Measurements from ENCODE around the gene IFNG. TPM values are rescaled to one million over a fixed set of nuclear protein-coding genes. Genes with fewer than 3 reads are reported as not detected.

Gene IFNG
- total RNA-seq, 5 donors from 2014 or later (not counting 1 experiment from before 2014, with no cell fraction given) = 0.53 to 11.8 (median 1.6) TPM

- Mint-ChIP-seq H3K4me3 (peak overlapping the region; percentile 47 to 69 (median 64)), H3K27me3 (no peaks in the 10 kb centered on the region), H3K9me3 (no peaks in the 10 kb centered on the region), H3K27ac (peak overlapping the region; percentile 44 to 82), H3K36me3 (no peaks in the 10 kb centered on the region), H3K4me1 (peaks cover 22 to 37% (median 29%) of the 10 kb centered on the region in 3 donors)
- Histone ChIP-seq H3K27me3 (replicated peaks in 1 of 2; ENCODE audit: control insufficient read depth in 2 of 2, extremely low read depth in 1 of 2, insufficient read depth in 2 of 2, low read length in 1 of 2) (no peaks in the 10 kb centered on the region), H3K4me1 (ENCODE audit: control insufficient read depth in 1 of 2, extremely low read depth in 1 of 2, insufficient read depth in 2 of 2, low read length in 2 of 2) (peaks cover 10 to 34% of the 10 kb centered on the region in 2 experiments), H3K4me3 (ENCODE audit: control insufficient read depth in 1 of 2, extremely low read depth in 1 of 2, low read length in 1 of 2) (peak overlapping the region in 1 of 2 donors; percentile 11), H3K9me3 (no peaks in the 10 kb centered on the region), H3K27ac (ENCODE audit: low read length) (peak overlapping the region; percentile 55), H3K36me3 (ENCODE audit: control insufficient read depth in 2 of 2, extremely low read depth in 1 of 2, insufficient read depth in 1 of 2, low read length in 1 of 2) (no peaks in the 10 kb centered on the region)
- no peak for ATAC-seq (replicated peaks in 1 of 4)
- 20% methylated on average over 1 of the region's 3 CpGs for WGBS (ENCODE audit: insufficient coverage)
- ChIA-PET POLR2A (no interaction called here), CTCF (interaction anchor here in 1 of 2 donors (1.3 to 1.9 kb wide), 2 partner anchors 41 to 105 kb away, joined by 3 to 17 read pairs; no protein-coding TSS in a partner anchor)
- no peak for DNase-seq
Observed at GRCh38 chr12:68117661-68118060, 41.9 kb downstream of the IFNG start.

DNA sequence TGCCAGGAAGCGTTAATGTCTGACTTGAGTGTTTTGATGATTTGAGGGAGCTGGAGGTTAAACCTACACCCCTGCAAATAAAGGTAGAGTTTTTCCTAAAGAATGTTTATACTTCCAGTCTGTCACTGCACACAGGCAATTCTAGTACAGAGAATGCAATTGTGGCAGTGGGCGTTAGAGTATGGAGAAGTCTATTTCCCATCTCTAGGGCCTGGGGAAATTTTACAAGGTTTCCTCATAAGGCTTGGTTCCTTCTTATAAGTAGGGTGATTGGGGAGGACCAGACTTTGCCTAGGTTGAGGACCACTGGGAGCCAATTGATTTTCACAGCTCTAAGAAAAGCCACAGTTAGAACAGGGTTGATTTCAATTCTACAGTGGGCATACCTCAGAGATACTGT, 44.3 kb downstream of the IFNG start:
- ATAC-seq (replicated peaks in 1 of 4) = no peak
- Histone ChIP-seq H3K27ac (ENCODE audit: low read length) (no peak overlapping the region), H3K27me3 (replicated peaks in 1 of 2; ENCODE audit: control insufficient read depth in 2 of 2, extremely low read depth in 1 of 2, insufficient read depth in 2 of 2, low read length in 1 of 2) (no peaks in the 10 kb centered on the region), H3K4me3 (ENCODE audit: control insufficient read depth in 1 of 2, extremely low read depth in 1 of 2, low read length in 1 of 2) (no peak overlapping the region), H3K9me3 (no peaks in the 10 kb centered on the region), H3K4me1 (ENCODE audit: control insufficient read depth in 1 of 2, extremely low read depth in 1 of 2, insufficient read depth in 2 of 2, low read length in 2 of 2) (peaks cover 10 to 27% of the 10 kb centered on the region in 2 experiments), H3K36me3 (ENCODE audit: control insufficient read depth in 2 of 2, extremely low read depth in 1 of 2, insufficient read depth in 1 of 2, low read length in 1 of 2) (no peaks in the 10 kb centered on the region)
- WGBS (ENCODE audit: insufficient coverage) = no CpG with 5 or more reads among the region's 2 CpGs
- ChIA-PET CTCF (interaction anchor here in 1 of 2 donors (2.6 kb wide), 1 partner anchor 43 kb away, joined by 41 read pairs; the partner anchor contains the start of gene IFNG), POLR2A (no interaction called here)
- H3K4me3 Mint-ChIP-seq = no peak overlapping the region
- H3K9me3 Mint-ChIP-seq = no peaks in the 10 kb centered on the region
- DNase-seq = no peak
- no peaks in the 10 kb centered on the region for H3K36me3 Mint-ChIP-seq
- H3K27me3 Mint-ChIP-seq = no peaks in the 10 kb centered on the region
- H3K27ac Mint-ChIP-seq = peak overlapping the region in 1 of 2 donors; percentile 45
- H3K4me1 Mint-ChIP-seq = peaks cover 22 to 33% (median 29%) of the 10 kb centered on the region in 3 donors

DNA sequence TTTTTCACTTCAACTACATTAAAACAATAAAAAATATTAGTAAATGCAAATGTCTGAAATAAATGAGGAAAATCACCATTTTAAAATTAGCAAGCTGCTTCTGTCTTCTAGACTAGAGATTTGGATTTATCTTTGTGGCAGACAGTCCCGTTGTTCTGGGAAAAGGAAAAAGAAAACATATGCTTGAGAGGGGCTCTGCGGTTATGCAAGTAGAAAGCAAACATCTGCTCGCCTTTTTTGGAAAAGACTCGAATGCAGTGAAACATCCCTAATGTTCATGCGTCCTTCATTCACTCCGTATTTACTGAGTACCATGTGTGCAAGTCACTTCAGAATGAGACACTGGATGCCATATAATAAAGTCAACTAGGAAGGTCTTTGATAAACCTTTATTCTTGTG, 44.9 kb downstream of the IFNG start:
- H3K9me3 ChIP-seq = no peaks in the 10 kb centered on the region
- ChIA-PET CTCF (interaction anchor here in 1 of 2 donors (0.6 to 2.6 kb wide), 4 partner anchors 9 to 203 kb away, joined by 4 to 41 read pairs (median 4); partner anchors contain the start of gene IFNG), POLR2A (interaction anchor here in 1 of 2 donors (0.6 to 0.8 kb wide), 2 partner anchors 44 to 63 kb away, joined by 3 to 5 read pairs; no protein-coding TSS in a partner anchor)
- Mint-ChIP-seq H3K27ac (no peak overlapping the region), H3K27me3 (no peaks in the 10 kb centered on the region), H3K36me3 (no peaks in the 10 kb centered on the region), H3K4me1 (peaks cover 22 to 29% (median 26%) of the 10 kb centered on the region in 3 donors), H3K9me3 (no peaks in the 10 kb centered on the region), H3K4me3 (no peak overlapping the region)
- no peak for ATAC-seq (replicated peaks in 1 of 4)
- no peaks in the 10 kb centered on the region for H3K36me3 ChIP-seq (ENCODE audit: control insufficient read depth in 2 of 2, extremely low read depth in 1 of 2, insufficient read depth in 1 of 2, low read length in 1 of 2)
- no peaks in the 10 kb centered on the region for H3K27me3 ChIP-seq (replicated peaks in 1 of 2; ENCODE audit: control insufficient read depth in 2 of 2, extremely low read depth in 1 of 2, insufficient read depth in 2 of 2, low read length in 1 of 2)
- 92% methylated on average over 2 of the region's 6 CpGs for WGBS (ENCODE audit: insufficient coverage)
- H3K4me1 ChIP-seq (ENCODE audit: control insufficient read depth in 1 of 2, extremely low read depth in 1 of 2, insufficient read depth in 2 of 2, low read length in 2 of 2) = peaks cover 8 to 22% of the 10 kb centered on the region in 2 experiments
- H3K27ac ChIP-seq (ENCODE audit: low read length) = no peak overlapping the region
- no peak for DNase-seq
- no peak overlapping the region for H3K4me3 ChIP-seq (ENCODE audit: control insufficient read depth in 1 of 2, extremely low read depth in 1 of 2, low read length in 1 of 2)

DNA sequence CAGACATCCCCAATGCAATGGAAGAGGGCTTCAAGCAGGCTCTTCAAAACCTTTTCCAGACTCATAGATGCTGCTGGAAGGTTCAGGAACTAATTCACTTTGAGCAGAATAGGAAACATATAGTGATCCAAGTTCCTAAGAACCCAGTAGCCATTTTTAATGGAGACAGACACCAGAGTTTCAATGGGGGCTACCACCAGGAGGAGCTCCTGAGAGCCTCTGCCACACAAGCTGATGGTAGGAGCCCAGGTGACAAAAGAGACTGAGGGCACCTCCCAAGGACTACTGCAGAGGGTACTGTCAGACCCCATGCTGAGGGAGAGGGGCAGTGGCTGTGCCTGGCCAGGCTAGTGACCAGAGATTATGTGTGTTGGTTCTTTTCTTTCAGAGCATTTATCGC, 45.9 kb downstream of the IFNG start:
- H3K4me3 Mint-ChIP-seq = no peak overlapping the region
- Histone ChIP-seq H3K4me3 (ENCODE audit: control insufficient read depth in 1 of 2, extremely low read depth in 1 of 2, low read length in 1 of 2) (no peak overlapping the region), H3K36me3 (ENCODE audit: control insufficient read depth in 2 of 2, extremely low read depth in 1 of 2, insufficient read depth in 1 of 2, low read length in 1 of 2) (no peaks in the 10 kb centered on the region), H3K9me3 (no peaks in the 10 kb centered on the region), H3K27ac (ENCODE audit: low read length) (no peak overlapping the region), H3K4me1 (ENCODE audit: control insufficient read depth in 1 of 2, extremely low read depth in 1 of 2, insufficient read depth in 2 of 2, low read length in 2 of 2) (peaks cover 8 to 14% of the 10 kb centered on the region in 2 experiments), H3K27me3 (replicated peaks in 1 of 2; ENCODE audit: control insufficient read depth in 2 of 2, extremely low read depth in 1 of 2, insufficient read depth in 2 of 2, low read length in 1 of 2) (no peaks in the 10 kb centered on the region)
- WGBS (ENCODE audit: insufficient coverage) = no CpG with 5 or more reads among the region's 1 CpG
- H3K27me3 Mint-ChIP-seq = no peaks in the 10 kb centered on the region
- POLR2A ChIA-PET = interaction anchor here in 1 of 2 donors (0.8 kb wide), 1 partner anchor 44 kb away, joined by 5 read pairs; no protein-coding TSS in a partner anchor
- CTCF ChIA-PET = interaction anchor here in 1 of 2 donors (0.6 to 2.6 kb wide), 6 partner anchors 10 to 204 kb away, joined by 3 to 41 read pairs (median 4); partner anchors contain the start of gene IFNG
- H3K9me3 Mint-ChIP-seq = no peaks in the 10 kb centered on the region
- ATAC-seq (replicated peaks in 1 of 4) = peak in 2 of 4 experiments; percentile 48 to 59
- H3K36me3 Mint-ChIP-seq = no peaks in the 10 kb centered on the region
- no peak overlapping the region for H3K27ac Mint-ChIP-seq
- peaks cover 15 to 25% (median 21%) of the 10 kb centered on the region in 3 donors for H3K4me1 Mint-ChIP-seq
- peak in 28 of 35 experiments; percentile 12 to 68 (median 25) for DNase-seq

DNA sequence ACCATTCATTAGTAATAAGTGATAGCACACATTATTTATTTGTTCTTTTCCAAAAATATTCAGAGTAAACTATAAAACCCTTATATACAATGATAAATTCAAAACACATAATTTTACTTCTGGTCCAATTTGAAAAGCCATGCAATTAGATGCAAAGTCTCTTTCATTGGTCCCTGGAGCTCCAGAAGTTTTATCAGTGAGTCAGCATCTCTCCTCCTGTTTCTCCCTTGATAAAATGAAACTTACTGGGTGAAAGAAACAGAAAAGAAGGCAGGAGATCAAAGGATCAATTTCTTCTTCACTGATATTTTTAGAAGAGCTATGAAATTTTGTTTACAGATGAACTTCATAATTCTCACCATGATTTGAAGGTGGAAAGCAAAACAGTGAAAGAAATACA, 47.5 kb downstream of the IFNG start:
- Mint-ChIP-seq H3K9me3 (no peaks in the 10 kb centered on the region), H3K4me1 (peaks cover 0 to 8% (median 6%) of the 10 kb centered on the region in 3 donors), H3K36me3 (no peaks in the 10 kb centered on the region), H3K27me3 (no peaks in the 10 kb centered on the region), H3K27ac (no peak overlapping the region), H3K4me3 (no peak overlapping the region)
- Histone ChIP-seq H3K9me3 (no peaks in the 10 kb centered on the region), H3K36me3 (ENCODE audit: control insufficient read depth in 2 of 2, extremely low read depth in 1 of 2, insufficient read depth in 1 of 2, low read length in 1 of 2) (no peaks in the 10 kb centered on the region), H3K4me3 (ENCODE audit: control insufficient read depth in 1 of 2, extremely low read depth in 1 of 2, low read length in 1 of 2) (no peak overlapping the region), H3K27ac (ENCODE audit: low read length) (no peak overlapping the region), H3K4me1 (ENCODE audit: control insufficient read depth in 1 of 2, extremely low read depth in 1 of 2, insufficient read depth in 2 of 2, low read length in 2 of 2) (peaks cover 0 to 3% of the 10 kb centered on the region in 2 experiments), H3K27me3 (replicated peaks in 1 of 2; ENCODE audit: control insufficient read depth in 2 of 2, extremely low read depth in 1 of 2, insufficient read depth in 2 of 2, low read length in 1 of 2) (no peaks in the 10 kb centered on the region)
- no peak for DNase-seq
- no peak for ATAC-seq (replicated peaks in 1 of 4)
- CTCF ChIA-PET = no interaction called here
- POLR2A ChIA-PET = no interaction called here

DNA sequence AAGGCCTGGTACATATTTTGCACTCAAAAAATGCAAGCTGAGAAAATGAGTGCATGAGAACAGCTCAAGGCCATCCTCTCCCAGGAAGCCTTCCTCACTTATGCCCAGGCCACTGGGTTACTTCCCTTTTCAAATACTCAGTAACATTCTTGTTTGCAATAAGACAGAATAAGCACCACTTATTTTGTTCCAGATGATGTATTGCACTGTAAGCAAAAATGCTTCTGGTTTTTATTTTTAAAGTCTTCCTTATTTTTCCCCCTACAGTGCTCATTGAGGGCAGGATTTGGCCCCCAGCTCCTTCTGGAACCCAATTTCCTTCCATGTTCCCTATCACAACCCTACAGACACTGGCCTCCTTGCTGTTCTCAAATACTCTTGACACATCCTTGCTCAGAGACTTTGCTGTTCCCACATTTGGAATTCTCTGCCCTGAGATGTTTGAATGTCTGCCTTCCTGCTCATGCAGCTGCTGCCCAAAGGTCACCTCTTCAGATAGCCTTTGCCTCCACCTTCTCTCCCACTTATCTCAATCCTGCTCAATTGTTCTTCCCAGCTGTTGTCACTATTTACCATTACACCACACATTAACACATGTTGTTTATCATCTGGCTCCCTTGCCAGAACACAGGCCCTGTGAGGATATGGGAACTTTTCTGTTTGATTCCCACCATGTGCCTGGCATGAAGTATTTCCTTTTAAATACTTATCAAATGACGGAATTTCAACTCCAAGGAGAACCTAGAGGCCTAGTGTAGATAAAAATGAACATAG, 49.9 kb downstream of the IFNG start:
- Mint-ChIP-seq H3K36me3 (no peaks in the 10 kb centered on the region), H3K4me3 (no peak overlapping the region), H3K4me1 (peaks cover 0 to 7% (median 1%) of the 10 kb centered on the region in 3 donors), H3K9me3 (no peaks in the 10 kb centered on the region), H3K27me3 (no peaks in the 10 kb centered on the region), H3K27ac (no peak overlapping the region)
- WGBS (ENCODE audit: insufficient coverage) = no CpG with 5 or more reads among the region's 1 CpG
- no peaks in the 10 kb centered on the region for H3K36me3 ChIP-seq (ENCODE audit: control insufficient read depth in 2 of 2, extremely low read depth in 1 of 2, insufficient read depth in 1 of 2, low read length in 1 of 2)
- H3K27me3 ChIP-seq (replicated peaks in 1 of 2; ENCODE audit: control insufficient read depth in 2 of 2, extremely low read depth in 1 of 2, insufficient read depth in 2 of 2, low read length in 1 of 2) = no peaks in the 10 kb centered on the region
- ChIA-PET CTCF (no interaction called here), POLR2A (no interaction called here)
- no peaks in the 10 kb centered on the region for H3K9me3 ChIP-seq
- DNase-seq (no peak), ATAC-seq (replicated peaks in 1 of 4) (no peak)
- peaks cover 0 to 3% of the 10 kb centered on the region in 2 experiments for H3K4me1 ChIP-seq (ENCODE audit: control insufficient read depth in 1 of 2, extremely low read depth in 1 of 2, insufficient read depth in 2 of 2, low read length in 2 of 2)
- H3K27ac ChIP-seq (ENCODE audit: low read length) = no peak overlapping the region
- H3K4me3 ChIP-seq (ENCODE audit: control insufficient read depth in 1 of 2, extremely low read depth in 1 of 2, low read length in 1 of 2) = no peak overlapping the region
